ENCODE results near the gene ZNF227.

DNA sequence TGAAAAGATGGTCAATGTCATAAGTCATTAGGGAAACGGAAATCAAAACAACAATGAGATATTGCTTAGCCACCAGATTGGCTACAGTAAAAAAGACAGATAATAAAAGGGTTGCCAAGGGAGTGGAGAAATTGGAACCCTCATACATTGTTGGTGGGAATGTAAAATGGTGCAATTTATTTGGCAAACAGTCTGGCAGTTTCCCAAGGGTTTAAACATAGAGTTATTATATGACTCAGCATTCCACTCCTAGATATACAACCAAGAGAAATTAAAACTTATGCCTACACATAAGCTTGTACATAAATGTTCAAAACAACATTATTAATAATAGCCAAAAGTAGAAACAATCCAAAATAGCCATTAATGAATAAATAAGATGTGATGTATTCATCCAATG is 9.9 kb upstream of the ZNF227 start:
- TF ChIP-seq, protein P1, sequence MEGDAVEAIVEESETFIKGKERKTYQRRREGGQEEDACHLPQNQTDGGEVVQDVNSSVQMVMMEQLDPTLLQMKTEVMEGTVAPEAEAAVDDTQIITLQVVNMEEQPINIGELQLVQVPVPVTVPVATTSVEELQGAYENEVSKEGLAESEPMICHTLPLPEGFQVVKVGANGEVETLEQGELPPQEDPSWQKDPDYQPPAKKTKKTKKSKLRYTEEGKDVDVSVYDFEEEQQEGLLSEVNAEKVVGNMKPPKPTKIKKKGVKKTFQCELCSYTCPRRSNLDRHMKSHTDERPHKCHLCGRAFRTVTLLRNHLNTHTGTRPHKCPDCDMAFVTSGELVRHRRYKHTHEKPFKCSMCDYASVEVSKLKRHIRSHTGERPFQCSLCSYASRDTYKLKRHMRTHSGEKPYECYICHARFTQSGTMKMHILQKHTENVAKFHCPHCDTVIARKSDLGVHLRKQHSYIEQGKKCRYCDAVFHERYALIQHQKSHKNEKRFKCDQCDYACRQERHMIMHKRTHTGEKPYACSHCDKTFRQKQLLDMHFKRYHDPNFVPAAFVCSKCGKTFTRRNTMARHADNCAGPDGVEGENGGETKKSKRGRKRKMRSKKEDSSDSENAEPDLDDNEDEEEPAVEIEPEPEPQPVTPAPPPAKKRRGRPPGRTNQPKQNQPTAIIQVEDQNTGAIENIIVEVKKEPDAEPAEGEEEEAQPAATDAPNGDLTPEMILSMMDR (IDR thresholded peaks at IDR 0.05), result no peak
- no peak for TF ChIP-seq POLR2A (IDR thresholded peaks at IDR 0.05)
